Measurements from ENCODE around the gene ADAMTSL1. TPM values are rescaled to one million over a fixed set of nuclear protein-coding genes. Genes with fewer than 3 reads are reported as not detected.

The ADAMTSL1 gene
- total RNA-seq, 2 donors from 2014 or later: 3.4 to 3.8 TPM

DNA sequence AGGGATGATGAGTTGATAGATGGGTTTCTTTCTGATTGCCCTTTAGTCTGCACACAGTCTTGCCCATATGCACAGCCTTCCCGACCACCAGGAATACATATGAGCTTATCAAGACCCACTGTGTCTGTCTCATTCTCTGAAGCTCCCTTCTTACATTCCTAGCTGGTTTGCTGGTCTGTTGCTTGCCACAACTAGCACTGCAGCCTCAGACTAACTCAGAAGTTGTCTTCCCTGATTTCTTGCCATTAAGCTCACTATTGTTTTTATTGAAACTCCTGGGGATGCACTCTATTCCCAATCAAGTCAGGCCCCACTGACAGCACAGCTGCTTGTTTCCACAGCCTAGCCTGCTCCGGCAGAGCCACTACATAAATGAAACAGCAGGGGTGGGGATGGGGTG, 461.6 kb downstream of the ADAMTSL1 start:
- no peaks in the 10 kb centered on the region for H3K36me3 ChIP-seq
- TF ChIP-seq, protein P1, sequence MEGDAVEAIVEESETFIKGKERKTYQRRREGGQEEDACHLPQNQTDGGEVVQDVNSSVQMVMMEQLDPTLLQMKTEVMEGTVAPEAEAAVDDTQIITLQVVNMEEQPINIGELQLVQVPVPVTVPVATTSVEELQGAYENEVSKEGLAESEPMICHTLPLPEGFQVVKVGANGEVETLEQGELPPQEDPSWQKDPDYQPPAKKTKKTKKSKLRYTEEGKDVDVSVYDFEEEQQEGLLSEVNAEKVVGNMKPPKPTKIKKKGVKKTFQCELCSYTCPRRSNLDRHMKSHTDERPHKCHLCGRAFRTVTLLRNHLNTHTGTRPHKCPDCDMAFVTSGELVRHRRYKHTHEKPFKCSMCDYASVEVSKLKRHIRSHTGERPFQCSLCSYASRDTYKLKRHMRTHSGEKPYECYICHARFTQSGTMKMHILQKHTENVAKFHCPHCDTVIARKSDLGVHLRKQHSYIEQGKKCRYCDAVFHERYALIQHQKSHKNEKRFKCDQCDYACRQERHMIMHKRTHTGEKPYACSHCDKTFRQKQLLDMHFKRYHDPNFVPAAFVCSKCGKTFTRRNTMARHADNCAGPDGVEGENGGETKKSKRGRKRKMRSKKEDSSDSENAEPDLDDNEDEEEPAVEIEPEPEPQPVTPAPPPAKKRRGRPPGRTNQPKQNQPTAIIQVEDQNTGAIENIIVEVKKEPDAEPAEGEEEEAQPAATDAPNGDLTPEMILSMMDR (IDR thresholded peaks at IDR 0.05): no peak
- H3K9me3 ChIP-seq: peaks cover 0 to 10% of the 10 kb centered on the region in 2 donors
- H3K27me3 ChIP-seq: no peaks in the 10 kb centered on the region
- DNase-seq (ENCODE audit: low spot score): no peak
- no peak overlapping the region for H3K27ac ChIP-seq
- H3K4me3 ChIP-seq: no peak overlapping the region
- H3K4me1 ChIP-seq: no peaks in the 10 kb centered on the region

DNA sequence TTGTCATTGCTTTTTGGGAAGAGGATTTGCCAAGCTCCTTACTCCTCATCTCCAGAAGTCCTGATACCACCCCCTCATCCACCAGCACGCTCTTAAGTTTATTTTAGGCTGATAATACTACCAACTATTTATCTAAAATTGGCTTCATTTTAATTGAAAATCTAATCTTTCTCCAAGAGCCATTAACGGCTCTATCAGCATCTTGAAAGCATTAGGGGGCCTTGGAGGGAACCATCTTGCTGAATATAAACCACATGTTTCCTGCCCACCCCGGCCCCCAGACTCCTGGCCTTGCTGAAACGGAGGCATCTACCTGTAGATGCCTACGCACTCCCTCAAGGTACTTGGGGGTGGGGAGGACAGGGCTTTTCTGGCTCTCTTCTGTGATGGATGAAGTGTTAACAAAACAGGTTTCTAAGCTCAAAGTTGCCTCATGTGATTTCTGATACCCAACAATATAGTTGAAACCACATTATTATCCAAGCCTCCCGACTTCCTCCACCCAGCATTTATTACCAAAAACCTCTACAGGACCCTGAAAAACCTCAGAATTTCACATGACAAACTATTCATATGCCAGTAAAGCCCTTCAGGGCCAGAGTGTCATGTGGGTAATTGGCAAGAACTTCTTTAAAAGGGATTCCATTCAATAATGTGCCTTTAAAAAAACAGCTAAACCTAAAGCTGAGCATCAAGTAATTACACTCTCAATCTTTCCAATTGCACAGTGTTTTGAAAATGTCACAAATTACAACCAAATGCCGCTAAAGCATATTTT, 462.3 kb downstream of the ADAMTSL1 start:
- TF ChIP-seq, protein P1 (IDR thresholded peaks at IDR 0.05): no peak
- Histone ChIP-seq H3K4me1 (no peaks in the 10 kb centered on the region), H3K27ac (no peak overlapping the region), H3K9me3 (peaks cover 0 to 10% of the 10 kb centered on the region in 2 donors), H3K4me3 (no peak overlapping the region), H3K27me3 (no peaks in the 10 kb centered on the region), H3K36me3 (no peaks in the 10 kb centered on the region)
- DNase-seq (ENCODE audit: low spot score): no peak

DNA sequence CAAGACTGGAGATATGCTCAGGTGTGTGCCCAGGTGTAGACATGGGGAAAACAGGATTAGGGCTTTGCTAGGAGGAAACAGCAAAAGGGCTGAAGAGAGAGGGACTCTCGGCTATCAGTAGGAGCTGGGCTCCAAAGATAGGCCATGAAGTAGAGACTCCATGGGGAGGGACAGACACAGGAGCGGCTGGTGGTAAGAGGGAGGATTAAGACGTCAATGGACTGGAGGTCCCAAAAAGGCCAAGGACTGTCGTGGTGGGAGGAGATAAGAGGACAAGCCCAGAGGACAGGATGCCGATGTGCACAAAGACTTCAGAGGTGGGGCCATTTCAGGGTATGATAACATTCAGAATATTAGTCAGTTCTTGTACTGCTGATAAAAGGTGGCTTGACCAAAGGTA, 466.0 kb downstream of the ADAMTSL1 start:
- Histone ChIP-seq H3K9me3 (no peaks in the 10 kb centered on the region), H3K27me3 (no peaks in the 10 kb centered on the region), H3K36me3 (no peaks in the 10 kb centered on the region), H3K4me3 (no peak overlapping the region), H3K4me1 (no peaks in the 10 kb centered on the region), H3K27ac (no peak overlapping the region)
- no peak for DNase-seq (ENCODE audit: low spot score)
- TF ChIP-seq, protein P1 (IDR thresholded peaks at IDR 0.05): no peak

DNA sequence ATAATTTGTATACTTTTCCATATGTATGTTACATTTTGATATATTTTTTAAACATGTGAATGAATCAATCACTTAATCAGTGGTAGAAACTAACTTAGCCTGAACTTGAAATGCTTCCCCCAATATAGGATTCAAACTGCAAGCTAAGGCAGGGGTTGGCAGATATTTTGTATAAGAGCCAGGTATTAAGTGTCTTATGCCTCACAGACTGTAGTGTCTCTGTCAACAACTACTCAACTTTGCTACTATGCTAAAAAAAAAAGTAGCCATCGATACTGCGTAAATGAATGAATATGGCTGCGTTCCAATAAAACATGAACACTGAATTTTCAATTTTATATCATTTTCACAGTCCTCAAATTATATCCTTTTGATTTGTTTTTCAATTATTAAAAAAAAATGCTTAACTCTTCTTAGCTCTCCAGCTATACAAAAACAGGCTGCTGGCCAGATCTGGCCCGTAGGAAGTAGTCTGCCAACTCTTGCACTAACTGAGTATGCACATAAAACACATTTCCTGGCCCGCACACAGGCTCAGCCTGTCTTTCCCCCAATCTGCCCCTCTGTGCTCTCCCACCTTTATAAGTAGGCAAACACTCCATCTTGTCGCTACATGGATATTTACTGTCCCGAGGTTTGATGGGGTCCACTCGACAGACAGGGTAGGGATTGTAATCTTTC, 467.2 kb downstream of the ADAMTSL1 start:
- H3K9me3 ChIP-seq: no peaks in the 10 kb centered on the region
- H3K4me3 ChIP-seq: no peak overlapping the region
- no peak overlapping the region for H3K27ac ChIP-seq
- H3K27me3 ChIP-seq: no peaks in the 10 kb centered on the region
- no peaks in the 10 kb centered on the region for H3K36me3 ChIP-seq
- H3K4me1 ChIP-seq: no peaks in the 10 kb centered on the region
- no peak for DNase-seq (ENCODE audit: low spot score)
- TF ChIP-seq, protein P1 (IDR thresholded peaks at IDR 0.05): no peak

DNA sequence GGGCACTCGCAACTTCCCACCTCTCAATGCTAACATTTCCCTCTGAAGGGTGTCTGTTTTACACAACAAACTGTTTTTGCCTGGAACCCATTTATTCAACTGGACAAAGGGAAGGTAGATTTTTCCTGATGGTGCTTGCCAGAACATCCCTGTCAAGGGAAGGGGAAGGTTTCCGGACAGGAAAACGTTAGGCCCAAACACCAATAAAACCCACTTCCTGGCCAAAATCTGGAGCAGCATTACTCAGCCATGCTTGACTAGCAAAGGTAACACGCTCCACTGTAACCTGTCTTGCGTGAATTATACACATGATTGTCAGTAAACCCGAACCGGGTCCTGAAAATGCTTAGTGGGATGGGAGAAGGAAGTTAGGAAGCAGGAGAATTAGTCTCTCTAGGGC, 468.8 kb downstream of the ADAMTSL1 start:
- TF ChIP-seq, protein P1 (IDR thresholded peaks at IDR 0.05): no peak
- no peaks in the 10 kb centered on the region for H3K27me3 ChIP-seq
- H3K36me3 ChIP-seq: no peaks in the 10 kb centered on the region
- H3K9me3 ChIP-seq: no peaks in the 10 kb centered on the region
- no peaks in the 10 kb centered on the region for H3K4me1 ChIP-seq
- DNase-seq (ENCODE audit: low spot score): no peak
- no peak overlapping the region for H3K27ac ChIP-seq
- H3K4me3 ChIP-seq: no peak overlapping the region

All from right atrium auricular region (tissue), 2 donors.